HG02759 (cell line): Measurements from ENCODE around the gene TRIM67.

Experiments
- ATAC-seq: cut with Tn5 transposase; IDR thresholded peaks from one replicate; pipeline ENCODE4 v1.9.1; 2021; ENCODE audit warnings: mild to moderate bottlenecking, moderate library complexity; ENCODE audit not compliant: unreplicated experiment

The TRIM67 gene

DNA sequence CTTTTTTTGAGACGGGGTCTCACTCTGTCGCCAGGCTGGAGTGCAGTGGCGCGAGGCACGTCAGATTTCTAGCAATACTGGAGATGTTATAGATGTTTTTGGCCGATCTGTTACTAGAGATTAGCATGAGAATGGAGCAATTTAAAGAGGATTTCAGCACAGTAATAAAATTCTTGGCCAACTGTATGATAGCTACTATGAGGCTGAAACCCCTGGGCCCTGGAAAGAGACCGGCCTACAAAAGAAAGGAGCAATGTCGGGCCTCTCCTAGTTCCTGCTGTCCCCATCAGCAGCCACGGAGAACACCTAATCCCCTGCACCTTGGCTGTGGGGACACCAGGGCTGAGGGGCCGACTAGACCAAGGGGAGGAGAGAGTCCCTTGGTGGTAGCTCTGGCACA lies 69.7 kb downstream of the TRIM67 start:
- ATAC-seq = no peak

DNA sequence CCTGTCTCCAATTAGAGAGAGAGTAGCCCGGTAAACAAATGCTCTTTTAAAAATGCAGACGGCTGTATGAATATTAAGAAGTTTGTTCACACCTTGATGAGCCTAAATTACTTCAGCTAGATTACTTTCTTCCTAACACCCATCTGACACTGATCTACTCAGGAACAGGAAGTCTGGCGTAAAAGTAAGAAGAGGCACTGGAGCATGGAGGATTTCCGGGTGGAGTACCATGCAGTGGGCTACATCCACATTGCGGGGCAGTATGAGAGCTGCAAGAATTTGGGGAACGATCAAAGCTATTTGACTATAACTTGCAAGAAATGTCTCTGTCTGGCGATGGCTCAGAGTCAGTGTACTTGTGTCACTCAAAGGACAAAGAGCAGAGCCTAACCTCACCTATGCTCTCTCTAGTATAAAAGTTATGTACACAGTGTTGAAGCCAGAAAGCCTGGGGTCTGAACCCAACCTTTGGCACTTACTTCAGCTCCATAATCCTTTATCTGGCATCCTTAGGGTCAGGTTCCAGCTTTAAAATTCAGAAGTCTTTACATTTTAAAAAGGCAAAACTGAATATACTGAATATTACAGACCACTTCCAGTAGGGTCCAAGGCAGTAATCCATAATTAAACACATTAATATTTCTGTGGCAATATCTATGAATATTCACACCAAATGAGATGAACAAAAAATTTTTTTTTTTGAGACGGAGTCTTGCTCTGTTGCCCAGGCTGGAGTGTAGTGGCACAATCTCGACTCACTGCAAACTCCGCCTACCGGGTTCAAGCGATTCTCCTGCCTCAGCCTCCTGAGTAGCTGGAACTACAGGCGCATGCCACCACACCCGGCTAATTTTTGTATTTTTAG lies 71.2 kb downstream of the TRIM67 start:
- ATAC-seq = no peak

DNA sequence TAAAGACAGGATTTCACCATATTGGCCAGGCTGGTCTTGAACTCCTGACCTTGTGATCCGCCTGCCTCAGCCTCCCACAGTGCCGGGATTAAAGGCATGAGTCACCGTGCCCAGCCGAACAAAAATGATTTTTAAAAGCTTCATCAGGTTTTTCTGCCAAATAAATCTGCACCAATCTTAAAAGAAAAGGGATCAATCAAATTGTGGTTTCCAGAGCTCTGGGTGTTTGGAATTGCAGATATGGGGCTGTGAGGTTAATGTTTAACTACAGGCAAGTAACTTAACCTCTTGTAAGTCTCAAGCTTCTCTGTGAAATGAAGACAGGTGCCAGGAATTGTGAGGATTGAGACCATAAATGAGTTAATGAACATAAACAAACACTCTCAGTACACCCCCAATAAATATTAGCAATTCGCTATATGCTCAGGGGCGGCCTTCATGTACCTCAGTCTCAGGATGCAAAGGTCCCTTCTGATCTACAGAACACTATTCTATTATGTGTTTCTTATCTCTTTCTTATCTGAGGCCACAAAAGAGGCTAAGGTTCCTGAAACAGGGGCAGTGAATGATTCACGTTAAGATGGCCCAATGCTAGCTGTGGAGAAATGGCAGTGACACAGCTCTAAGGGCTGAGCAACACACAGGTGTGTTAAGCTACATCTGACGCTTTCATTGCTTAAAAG lies 72.0 kb downstream of the TRIM67 start:
- ATAC-seq = no peak

DNA sequence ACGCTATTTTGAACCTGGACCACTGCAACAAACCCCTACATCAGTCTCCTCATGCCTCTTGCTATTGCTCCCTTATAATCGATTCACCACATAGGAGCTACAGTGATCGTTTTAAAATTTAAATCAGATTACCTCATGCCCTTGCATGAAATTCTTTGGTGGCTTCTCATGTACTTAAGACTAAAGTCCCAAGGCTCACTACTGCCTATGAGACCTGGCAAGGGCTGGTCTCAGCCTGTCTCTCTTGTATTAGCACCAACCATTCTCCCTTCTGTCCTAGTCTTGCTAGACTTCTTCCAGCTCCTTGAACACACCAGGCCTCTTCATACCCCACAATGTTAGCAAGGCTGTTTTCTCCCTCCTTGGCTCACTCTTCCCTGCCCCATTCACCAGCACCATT lies 72.6 kb downstream of the TRIM67 start:
- no peak for ATAC-seq

DNA sequence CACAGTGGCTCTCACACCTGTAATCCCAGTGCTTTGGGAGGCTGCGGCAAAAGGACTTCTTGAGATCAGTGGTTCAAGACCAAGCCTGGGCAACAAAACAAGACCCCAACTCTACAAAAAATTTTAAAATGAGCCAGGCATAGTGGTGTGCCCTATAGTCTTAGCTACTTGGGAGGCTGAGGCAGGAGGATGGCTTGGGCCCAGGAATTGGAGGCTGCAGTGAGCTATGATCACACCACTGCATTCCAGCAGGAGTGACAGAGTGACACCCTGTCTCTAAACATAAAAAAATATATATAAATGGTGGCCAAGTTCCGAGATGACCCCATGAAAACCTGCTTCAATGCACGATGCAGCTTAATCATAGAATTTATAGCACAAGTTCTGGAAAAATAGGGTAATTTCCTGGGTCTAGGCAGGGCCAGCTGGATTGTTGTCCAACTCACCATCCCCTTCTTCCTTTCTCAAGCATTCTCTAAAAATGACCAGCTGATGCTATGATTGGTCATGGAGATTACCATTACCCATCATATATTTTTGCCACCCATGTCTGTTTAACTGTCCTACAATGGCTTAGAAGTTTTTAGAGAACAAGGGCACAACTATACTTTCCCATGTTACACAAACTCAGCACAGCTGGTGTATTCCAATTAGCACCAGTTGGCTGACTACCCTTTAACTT lies 73.8 kb downstream of the TRIM67 start:
- no peak for ATAC-seq

DNA sequence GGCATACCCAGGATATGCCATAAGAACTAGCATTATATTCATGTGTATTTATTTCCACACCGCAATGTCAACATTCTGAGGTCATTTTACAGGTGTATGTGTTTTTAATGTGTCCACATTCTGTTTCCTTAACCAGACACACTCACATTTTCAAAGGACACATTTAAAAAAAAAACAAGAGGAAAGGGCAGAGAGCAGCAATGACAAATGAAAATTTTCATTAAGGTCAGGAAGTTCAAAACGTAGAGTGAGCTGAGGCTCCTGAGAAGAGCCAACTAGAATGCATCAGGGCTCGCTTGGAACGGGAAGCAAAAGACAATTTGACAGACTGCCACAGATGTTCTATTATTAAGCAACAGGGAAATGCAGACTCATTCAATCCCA lies 74.3 kb downstream of the TRIM67 start:
- ATAC-seq = no peak

DNA sequence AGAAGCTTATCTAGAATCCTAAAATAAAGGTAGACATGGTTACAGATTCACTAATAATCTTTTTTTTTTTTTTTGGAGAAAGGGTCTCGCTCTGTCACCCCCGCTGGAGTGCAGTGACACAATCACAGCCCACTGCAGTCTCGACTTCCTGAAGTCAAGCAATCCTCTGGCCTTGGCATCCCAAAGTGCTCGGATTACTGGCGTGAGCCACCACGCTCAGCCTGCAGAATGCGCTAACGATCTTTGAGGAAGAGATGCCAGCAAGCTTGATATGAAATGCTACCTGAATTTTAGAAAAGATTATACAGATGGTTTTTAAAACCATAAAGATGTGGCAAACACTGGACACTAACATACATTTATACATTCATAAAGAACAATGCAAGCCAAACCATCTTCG lies 75.1 kb downstream of the TRIM67 start:
- ATAC-seq = no peak

DNA sequence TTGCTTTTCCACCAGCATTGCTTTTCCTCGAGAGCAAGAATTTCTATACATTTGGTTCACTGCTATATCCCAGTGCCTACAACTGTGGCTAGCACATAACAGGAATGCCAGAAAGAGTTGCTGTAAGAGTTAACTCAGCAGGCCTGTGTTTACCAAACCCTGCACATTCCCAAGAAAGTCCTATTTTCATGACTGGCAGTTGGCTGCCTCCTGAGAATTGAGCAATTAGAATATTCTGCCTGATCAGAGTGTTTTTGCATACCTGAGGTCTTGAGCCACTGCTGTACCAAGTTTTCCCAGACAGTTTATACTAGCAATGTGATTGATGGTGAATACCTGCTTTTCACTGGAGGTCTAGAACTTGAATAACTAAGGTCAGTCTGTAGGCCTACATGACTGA lies 76.4 kb downstream of the TRIM67 start:
- no peak for ATAC-seq

DNA sequence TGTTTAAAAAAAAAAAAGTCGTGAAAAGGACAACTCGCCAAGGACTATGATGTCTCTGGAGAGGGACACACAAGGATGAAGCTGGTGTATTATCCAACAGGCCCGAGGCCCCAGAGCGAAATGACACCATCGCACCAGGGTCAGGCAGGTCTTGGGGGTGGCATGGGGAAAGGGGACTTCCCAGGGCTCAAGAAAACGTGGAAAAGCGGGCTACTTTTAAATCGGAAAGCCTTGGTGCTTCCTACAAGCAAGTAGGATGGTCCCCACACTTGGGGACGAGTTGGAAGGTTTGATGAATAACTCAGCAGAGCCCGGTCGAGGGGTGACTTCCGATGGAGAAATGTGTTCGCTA lies 78.6 kb downstream of the TRIM67 start:
- ATAC-seq = peak; percentile 11

DNA sequence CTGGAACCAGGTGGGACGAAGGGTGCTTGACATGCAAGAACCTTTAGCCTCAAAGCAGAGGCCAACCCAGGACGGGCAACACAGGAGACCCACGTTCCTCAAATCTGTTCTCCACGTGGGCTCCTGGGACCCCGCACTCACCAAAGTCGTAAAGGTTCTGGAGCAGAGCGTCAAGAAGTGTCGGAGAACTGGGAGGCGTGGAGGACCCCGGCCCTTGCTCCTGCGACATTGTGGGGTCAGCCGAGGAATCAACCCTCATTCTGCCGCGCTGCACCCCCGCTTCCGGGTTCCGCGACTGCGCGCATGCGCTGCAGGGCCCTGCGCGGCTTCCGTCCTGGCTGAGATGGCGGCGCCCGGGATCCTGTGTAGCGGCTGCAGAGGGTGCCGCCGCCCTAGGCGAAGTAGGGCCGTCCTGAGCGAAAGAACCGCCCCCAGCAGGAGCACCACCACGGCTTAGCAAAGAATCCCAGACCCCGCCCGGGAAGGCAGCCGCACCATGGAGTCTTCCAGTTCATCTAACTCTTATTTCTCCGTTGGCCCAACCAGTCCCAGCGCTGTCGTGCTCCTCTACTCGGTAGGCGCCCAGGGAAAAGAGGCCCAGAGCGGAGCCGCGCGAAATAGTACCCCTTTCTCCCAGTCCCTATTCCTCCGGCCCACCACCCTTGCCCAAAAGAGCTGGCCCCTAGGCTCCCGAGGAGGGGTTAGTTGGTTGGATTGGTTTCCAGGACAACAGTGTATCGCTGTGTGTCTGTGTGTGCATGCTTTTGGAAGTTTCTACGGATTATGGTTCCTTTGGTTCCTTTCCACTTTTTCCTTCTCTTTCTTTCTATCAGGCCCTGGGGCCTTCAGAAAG lies 79.3 kb downstream of the TRIM67 start, which contains the start of gene GNPAT:
Gene GNPAT, plus strand, starts transcription at position 330 of the 853 bp plus-strand sequence. Its CDS starts 167 bp downstream, at position 497.
- ATAC-seq = peak; percentile 96

DNA sequence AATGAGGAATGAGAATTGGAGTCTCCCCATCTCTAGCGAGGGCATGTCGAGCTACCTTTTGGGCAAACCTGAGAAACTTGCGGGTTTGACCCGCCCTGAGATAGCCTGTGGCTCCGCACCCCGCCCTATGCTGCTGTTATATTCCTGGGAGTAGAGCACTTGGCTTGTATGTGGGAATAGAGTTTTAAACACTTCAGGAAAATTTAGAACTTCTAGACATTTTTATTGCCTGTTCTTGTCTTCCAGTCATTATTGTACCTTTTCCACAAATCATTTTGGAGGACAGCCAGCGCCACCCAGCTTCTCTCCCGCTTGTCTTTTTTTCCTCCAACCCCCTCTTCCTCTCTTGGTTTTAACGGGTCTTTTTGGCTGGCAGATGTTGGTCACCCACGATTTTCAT lies 79.9 kb downstream of the TRIM67 start:
- peak; percentile 26 for ATAC-seq

DNA sequence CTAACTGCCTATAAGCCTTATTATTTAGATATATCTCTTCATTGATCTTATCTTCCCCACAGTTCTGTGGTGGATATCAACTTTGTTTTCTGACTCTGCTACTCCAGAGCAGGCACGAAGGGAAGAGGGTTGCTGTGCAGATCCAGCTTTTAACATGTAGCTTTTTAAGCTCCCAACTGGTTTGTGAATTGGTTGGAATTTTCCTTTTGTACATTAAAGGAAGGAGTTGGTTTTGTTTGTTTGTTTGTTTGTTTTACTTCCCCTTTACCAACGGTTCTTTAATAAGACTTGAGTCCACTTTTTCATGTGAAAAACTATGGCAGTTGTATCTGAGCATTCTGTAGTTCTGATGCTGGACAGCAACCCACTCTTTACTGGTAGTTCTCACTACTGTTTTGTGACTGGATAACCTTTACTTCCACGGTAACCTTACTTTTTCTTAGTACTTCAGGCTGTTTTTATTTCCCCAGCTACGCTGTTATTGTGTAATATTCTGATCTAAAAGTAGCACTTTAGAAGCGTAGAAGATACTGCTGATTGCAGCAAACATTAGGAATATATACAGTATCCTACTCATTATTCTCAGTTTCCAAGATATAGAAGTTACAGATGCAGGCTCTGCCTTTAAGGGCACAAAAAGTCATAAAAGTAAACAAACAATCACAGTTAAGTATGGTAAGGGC lies 80.8 kb downstream of the TRIM67 start:
- no peak for ATAC-seq

DNA sequence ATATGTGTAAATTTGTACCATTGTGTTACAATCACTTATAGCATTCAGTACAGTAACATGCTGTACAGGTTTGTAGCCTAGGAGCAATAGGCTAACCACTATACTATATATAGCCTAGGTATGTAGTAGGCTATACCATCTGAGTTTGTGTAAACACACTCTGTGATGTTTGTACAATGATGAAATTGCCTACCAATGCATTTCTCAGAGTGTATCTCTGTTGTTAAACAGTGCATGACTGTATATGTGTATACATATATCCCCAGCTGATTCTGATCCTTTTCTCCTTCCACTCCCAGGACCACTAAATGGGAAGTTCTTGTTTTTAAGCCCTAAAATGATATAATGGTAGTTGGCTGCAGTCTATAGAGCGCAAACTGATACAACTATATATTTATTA lies 86.9 kb downstream of the TRIM67 start:
- ATAC-seq = no peak

DNA sequence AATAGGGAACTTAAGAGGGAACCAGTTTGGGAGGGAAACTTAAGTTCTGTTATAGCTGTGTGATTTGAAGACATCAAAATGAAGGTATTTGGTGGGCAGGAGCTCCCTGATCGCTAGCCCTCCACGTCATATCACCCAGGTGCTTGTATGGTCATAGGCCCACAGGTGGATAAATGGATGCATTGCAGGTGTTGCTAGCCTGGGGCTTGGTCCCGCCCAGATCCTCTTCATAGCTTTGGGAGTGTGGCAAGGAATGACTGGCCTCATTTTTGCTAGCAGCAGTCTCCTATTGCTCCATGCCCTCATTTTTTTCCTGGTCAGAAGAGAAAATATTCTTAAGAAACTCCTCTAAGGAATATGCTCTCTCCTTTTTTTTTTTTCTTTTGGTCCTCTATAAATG lies 90.5 kb downstream of the TRIM67 start:
- ATAC-seq = no peak

DNA sequence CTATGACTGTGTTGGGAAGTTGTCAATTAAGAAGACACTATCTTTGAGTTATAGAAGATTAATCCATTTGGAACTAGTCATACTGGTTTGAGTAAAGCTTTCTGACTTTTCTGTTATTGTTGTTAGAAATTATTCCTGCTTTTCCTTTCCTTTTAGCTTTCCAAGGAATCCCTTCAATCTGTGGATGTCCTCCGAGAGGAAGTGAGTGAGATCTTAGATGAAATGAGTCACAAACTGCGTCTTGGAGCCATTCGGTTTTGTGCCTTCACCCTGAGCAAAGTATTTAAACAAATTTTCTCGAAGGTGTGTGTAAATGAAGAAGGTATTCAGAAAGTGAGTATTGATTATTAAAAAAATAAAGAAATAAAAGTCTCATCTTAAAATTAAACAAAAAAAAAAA lies 98.5 kb downstream of the TRIM67 start:
- ATAC-seq = no peak

DNA sequence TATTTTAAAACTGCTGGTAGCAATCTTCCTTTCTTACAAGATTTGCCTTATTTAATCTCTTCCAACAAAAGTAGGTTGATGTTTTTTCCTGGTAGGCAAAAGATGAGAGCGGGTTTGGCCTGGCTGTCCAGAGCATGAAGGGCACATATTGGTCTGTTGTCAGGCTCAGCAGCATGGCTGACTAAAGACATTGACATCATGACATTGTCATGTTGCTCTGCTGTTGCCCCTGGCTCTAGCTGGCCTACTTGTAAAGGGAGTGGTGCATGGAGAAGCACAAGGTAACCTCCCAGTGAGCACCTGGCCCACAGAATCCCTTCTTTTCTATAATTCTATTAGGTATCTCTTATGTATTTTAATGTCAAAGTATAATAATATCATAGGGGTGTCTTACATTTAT lies 102.8 kb downstream of the TRIM67 start:
- no peak for ATAC-seq

DNA sequence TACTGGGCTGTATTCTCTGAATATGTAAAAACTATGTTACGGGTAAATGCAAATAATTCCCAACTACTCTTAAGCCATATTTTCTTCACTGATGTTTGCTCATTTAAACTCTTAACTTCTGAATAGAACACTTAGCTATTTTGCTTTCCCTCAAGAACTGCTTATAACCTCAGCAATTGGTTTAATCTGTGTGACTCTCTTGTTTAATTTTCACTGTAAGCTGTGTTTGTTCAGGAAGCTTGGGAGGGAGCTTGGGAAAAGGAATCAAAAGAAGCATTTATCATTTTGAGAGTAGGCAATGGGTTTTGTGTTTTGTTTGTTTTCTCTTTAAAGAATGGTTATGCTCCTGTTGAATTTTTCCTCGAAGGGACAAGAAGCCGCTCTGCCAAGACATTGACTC lies 103.5 kb downstream of the TRIM67 start:
- no peak for ATAC-seq

DNA sequence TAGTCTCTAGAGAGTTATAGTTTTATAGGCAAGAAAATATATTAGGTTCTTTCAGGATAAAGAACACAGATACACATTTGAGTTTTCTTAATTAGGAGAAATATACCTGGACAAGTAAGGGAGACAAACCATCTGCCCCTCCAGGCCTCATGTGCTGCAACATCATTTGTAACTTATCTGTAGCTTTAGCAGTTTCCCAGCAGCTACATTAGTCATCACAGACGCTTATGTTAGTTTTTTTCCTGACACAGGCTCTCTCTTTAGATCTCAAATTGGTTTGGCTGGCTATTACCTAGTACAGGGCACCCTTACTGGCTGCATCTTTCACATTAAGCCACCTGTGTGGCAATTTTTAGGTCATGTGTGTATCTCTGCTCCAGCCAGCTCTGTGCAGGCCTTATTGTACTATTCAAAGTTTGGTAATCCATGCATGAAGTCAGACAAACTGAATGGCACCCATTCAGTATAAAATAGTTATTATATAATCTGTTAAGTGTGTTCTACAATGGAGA lies 105.0 kb downstream of the TRIM67 start:
- no peak for ATAC-seq
